Peyer's patch (tissue), 4 donors: ENCODE results near the gene ASCL5. TPM values are rescaled to one million over a fixed set of nuclear protein-coding genes. Genes with fewer than 3 reads are reported as not detected.

Experiments used
- DNase-seq, 3 donors: peaks; one replicate each; pipeline ENCODE4 v3.0.0-alpha.2; 2017 to 2019
- H3K27ac ChIP-seq, 4 donors: fragments of 200-600 bp; sonication (generic); one replicate each; pipeline ENCODE4 v1.5.1; 2016 to 2019
- H3K27me3 ChIP-seq, 2 donors: fragments of 200-600 bp; sonication (generic); one replicate each; pipeline ENCODE4 v1.5.1; 2019
- H3K36me3 ChIP-seq, 3 donors: fragments of 200-600 bp; sonication (generic); one replicate each; pipeline ENCODE4 v1.5.1; 2016 to 2019
- H3K4me1 ChIP-seq, 4 donors: fragments of 200-600 bp; sonication (generic); one replicate each; pipeline ENCODE4 v1.5.1; 2016 to 2019
- H3K4me3 ChIP-seq, 4 donors: fragments of 200-600 bp; sonication (generic); 1 replicate in 3 of 4; 2 replicates in 1 of 4; pipeline ENCODE4 v1.5.1; 2016 to 2019; ENCODE audit warnings: mild to moderate bottlenecking in 1 of 4
- H3K9me3 ChIP-seq, 4 donors: fragments of 200-600 bp; sonication (generic); one replicate each; pipeline ENCODE4 v1.5.1; 2016 to 2019; ENCODE audit warnings: mild to moderate bottlenecking in 1 of 4
- POLR2A ChIP-seq, 2 donors: fragments of 450-650 bp; IDR thresholded peaks; one replicate each; pipeline ENCODE4 v1.5.1; 2017; ENCODE audit warnings: antibody characterized with exemption in 2 of 2, mild to moderate bottlenecking in 2 of 2, moderate library complexity in 2 of 2
- total RNA-seq, 4 donors: library from RNA; depleted of rRNA; stranded (reverse); fragments of >200 nt; gene quantifications; one replicate each; pipeline ENCODE4 v1.1.0, GENCODE V29; 2016
- TF ChIP-seq, protein P1 (sequence below), 6 experiments: fragments of 450-650 bp in 4 of 6; fragments of 200-600 bp in 2 of 6; sonication (generic) in 1 of 6; IDR thresholded peaks; one replicate each; pipeline ENCODE4 v1.5.1; 2017 to 2019; ENCODE audit warnings: antibody characterized with exemption in 6 of 6, mild to moderate bottlenecking in 3 of 6, moderate library complexity in 1 of 6

ASCL5 gene
- total RNA-seq, 4 donors from 2014 or later, result not detected

DNA sequence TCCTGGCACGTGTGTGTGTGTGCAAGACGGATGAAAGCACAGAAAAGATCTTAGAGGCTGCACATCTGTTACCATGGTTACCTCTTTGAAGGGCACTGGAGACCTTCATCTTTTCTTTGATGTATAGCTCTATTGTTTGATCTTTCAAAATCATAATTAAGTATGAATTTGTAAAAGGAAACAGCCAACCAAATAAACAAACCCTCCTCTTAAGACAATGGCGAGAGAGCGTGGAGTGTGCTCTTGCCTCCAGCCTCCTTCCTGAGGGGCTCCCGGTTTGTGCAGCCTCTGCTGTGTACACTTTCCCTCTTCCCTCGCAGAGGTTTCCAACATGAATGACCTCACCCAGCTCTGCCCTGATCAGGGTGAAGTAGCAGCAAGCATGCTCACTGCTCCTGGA, 42.7 kb downstream of the ASCL5 start:
- TF ChIP-seq, protein P1, sequence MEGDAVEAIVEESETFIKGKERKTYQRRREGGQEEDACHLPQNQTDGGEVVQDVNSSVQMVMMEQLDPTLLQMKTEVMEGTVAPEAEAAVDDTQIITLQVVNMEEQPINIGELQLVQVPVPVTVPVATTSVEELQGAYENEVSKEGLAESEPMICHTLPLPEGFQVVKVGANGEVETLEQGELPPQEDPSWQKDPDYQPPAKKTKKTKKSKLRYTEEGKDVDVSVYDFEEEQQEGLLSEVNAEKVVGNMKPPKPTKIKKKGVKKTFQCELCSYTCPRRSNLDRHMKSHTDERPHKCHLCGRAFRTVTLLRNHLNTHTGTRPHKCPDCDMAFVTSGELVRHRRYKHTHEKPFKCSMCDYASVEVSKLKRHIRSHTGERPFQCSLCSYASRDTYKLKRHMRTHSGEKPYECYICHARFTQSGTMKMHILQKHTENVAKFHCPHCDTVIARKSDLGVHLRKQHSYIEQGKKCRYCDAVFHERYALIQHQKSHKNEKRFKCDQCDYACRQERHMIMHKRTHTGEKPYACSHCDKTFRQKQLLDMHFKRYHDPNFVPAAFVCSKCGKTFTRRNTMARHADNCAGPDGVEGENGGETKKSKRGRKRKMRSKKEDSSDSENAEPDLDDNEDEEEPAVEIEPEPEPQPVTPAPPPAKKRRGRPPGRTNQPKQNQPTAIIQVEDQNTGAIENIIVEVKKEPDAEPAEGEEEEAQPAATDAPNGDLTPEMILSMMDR (IDR thresholded peaks at IDR 0.05), result no peak
- Histone ChIP-seq H3K27ac (no peak overlapping the region), H3K4me3 (no peak overlapping the region), H3K36me3 (no peaks in the 10 kb centered on the region), H3K27me3 (no peaks in the 10 kb centered on the region), H3K4me1 (no peaks in the 10 kb centered on the region), H3K9me3 (no peaks in the 10 kb centered on the region)
- DNase-seq, result no peak

DNA sequence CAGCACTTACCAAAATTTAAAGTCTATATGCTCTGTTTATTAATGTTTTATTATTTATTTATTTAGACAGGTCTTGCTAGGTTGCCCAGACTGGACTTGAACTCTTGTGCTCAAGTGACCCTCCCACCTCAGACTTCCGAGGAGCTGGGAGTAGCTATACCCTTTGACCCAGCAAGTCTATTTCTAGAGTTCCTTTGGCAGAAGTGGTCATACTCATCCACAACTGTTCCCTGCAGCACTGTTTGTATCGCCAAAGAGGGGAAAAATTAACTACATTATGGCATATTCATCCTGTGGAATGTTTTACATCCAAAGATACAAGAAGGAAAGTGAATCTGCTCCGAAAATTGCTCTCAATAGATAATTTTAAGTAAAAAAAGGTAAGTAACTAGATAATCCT, 43.2 kb downstream of the ASCL5 start:
- Histone ChIP-seq H3K27ac (no peak overlapping the region), H3K36me3 (no peaks in the 10 kb centered on the region), H3K9me3 (no peaks in the 10 kb centered on the region), H3K4me3 (no peak overlapping the region), H3K27me3 (no peaks in the 10 kb centered on the region), H3K4me1 (no peaks in the 10 kb centered on the region)
- TF ChIP-seq, protein P1 (IDR thresholded peaks at IDR 0.05), result no peak
- no peak for TF ChIP-seq POLR2A (IDR thresholded peaks at IDR 0.05)
- DNase-seq, result no peak

DNA sequence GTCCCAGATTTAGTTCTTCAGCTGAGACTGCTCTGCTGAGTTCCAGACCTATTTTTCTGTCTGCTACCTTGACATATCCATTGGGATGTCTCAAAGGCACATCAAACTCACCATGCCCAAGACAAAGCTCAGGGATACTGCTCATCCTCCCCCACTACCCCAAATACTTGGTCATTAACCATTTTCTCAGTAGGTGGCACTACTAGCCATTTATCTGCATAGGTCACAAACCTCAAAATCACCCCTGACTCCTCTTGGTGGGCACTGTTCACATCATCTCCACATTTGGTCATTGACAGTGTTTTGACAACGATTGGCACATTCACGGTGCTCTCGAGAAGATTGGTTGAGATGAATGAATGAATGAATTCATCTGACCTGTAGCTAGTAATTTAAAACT, 46.8 kb downstream of the ASCL5 start:
- Histone ChIP-seq H3K4me1 (no peaks in the 10 kb centered on the region), H3K27me3 (no peaks in the 10 kb centered on the region), H3K27ac (no peak overlapping the region), H3K36me3 (no peaks in the 10 kb centered on the region), H3K4me3 (no peak overlapping the region), H3K9me3 (no peaks in the 10 kb centered on the region)
- DNase-seq, result no peak
- TF ChIP-seq POLR2A (IDR thresholded peaks at IDR 0.05), result no peak
- TF ChIP-seq, protein P1 (IDR thresholded peaks at IDR 0.05), result no peak

DNA sequence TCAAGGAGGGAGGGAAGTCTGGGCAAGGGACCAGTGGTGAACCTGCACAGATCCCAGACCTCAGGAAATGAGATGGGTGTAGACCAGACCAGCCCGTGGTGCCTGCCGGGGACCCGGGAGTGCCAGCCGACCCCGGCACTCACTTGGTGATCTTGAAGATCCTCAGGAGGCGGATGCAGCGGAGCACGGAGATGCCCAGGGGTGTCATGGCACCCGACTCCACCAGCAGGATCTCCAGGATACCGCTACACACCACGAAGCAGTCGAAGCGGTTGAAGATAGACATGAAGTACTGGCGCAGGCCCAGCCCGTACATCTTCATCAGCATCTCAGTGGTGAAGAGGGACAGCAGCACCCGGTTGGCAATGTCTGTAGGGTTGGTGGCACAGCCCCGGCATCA, 49.2 kb downstream of the ASCL5 start:
- H3K36me3 ChIP-seq, result no peaks in the 10 kb centered on the region
- H3K9me3 ChIP-seq, result no peaks in the 10 kb centered on the region
- H3K4me3 ChIP-seq, result no peak overlapping the region
- no peaks in the 10 kb centered on the region for H3K4me1 ChIP-seq
- H3K27me3 ChIP-seq, result no peaks in the 10 kb centered on the region
- no peak overlapping the region for H3K27ac ChIP-seq
- no peak for DNase-seq
- no peak for TF ChIP-seq POLR2A (IDR thresholded peaks at IDR 0.05)
- TF ChIP-seq, protein P1 (IDR thresholded peaks at IDR 0.05), result no peak

DNA sequence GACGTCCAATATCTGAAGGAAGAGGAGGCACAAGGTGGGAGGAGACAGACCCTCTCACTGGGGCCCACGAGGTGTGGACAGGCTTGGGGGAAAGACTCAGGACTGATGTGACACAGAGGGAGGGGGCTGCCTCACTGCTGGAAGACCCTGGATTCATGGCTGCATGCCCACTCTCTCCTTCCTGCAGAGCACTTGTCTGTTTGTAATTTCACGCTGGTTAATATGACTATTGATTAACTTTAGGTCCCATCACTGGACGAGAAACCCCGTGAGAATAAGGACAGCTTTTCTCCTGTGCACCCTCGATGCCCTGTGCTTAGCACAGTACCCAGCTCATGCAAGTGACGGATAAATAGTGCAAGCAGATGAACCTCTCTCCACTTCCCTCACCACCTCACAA, 49.9 kb downstream of the ASCL5 start:
- H3K4me1 ChIP-seq, result no peaks in the 10 kb centered on the region
- no peak overlapping the region for H3K4me3 ChIP-seq
- H3K27me3 ChIP-seq, result no peaks in the 10 kb centered on the region
- H3K36me3 ChIP-seq, result no peaks in the 10 kb centered on the region
- DNase-seq, result no peak
- TF ChIP-seq, protein P1 (IDR thresholded peaks at IDR 0.05), result no peak
- no peak for TF ChIP-seq POLR2A (IDR thresholded peaks at IDR 0.05)
- no peak overlapping the region for H3K27ac ChIP-seq
- no peaks in the 10 kb centered on the region for H3K9me3 ChIP-seq

DNA sequence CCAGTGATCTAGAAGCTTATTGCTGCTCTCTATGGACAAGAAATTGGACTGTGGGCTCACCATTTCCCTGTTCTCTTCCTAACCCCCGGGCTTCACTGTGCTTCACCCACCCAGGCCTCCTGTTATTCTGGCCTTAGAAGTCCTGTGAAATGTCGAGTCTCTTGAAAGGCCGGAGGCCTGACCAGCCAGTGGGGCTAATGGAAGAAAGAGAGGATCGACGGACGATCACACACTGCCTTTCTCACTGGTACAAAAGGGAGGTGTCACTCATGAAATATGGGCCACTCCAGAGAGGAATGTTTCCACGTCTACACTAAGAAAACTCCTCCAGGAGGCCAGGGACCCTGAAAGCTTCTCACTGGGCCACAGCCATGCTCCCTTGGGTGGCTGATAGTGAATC, 50.9 kb downstream of the ASCL5 start:
- Histone ChIP-seq H3K36me3 (no peaks in the 10 kb centered on the region), H3K4me3 (no peak overlapping the region), H3K4me1 (no peaks in the 10 kb centered on the region), H3K27ac (no peak overlapping the region), H3K27me3 (no peaks in the 10 kb centered on the region), H3K9me3 (no peaks in the 10 kb centered on the region)
- no peak for DNase-seq
- TF ChIP-seq POLR2A (IDR thresholded peaks at IDR 0.05), result no peak
- TF ChIP-seq, protein P1 (IDR thresholded peaks at IDR 0.05), result no peak
